Prostate gland (tissue), 2 donors: ENCODE measurements around the gene DRG2.

Source experiments
- POLR2A ChIP-seq: fragments of 450-650 bp; IDR thresholded peaks from one replicate; pipeline ENCODE4 v1.6.1; 2016; ENCODE audit warnings: antibody characterized with exemption, mild to moderate bottlenecking
- TF ChIP-seq, protein P1 (sequence below), 4 experiments: fragments of 200-600 bp in 2 of 4; fragments of 450-650 bp in 2 of 4; sonication (generic) in 2 of 4; IDR thresholded peaks; 1 replicate in 3 of 4; 2 replicates in 1 of 4; pipeline ENCODE4 v1.5.1; 2016 to 2019; ENCODE audit warnings: antibody characterized with exemption in 4 of 4, mild to moderate bottlenecking in 2 of 4, moderate library complexity in 2 of 4

DNA sequence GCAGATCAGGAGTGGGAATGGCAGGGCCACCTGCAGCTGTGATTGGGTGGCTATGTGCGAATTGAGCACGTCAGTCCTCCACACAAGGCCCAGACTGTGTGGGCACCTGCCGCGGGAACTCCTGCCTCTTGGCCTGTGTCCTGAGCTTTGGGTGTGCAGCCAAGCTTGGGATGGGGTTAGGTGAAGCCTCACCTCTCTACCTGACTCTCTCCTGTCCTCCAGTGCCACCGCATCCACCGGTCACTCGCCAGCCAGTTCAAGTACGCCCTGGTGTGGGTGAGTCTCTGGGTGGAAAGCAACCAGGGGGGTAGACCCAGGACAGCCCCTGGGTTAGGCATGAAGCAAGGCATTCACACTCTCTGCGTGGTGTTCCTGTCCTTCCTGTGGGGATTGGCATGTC is 18.5 kb downstream of the DRG2 start:
- TF ChIP-seq, protein P1, sequence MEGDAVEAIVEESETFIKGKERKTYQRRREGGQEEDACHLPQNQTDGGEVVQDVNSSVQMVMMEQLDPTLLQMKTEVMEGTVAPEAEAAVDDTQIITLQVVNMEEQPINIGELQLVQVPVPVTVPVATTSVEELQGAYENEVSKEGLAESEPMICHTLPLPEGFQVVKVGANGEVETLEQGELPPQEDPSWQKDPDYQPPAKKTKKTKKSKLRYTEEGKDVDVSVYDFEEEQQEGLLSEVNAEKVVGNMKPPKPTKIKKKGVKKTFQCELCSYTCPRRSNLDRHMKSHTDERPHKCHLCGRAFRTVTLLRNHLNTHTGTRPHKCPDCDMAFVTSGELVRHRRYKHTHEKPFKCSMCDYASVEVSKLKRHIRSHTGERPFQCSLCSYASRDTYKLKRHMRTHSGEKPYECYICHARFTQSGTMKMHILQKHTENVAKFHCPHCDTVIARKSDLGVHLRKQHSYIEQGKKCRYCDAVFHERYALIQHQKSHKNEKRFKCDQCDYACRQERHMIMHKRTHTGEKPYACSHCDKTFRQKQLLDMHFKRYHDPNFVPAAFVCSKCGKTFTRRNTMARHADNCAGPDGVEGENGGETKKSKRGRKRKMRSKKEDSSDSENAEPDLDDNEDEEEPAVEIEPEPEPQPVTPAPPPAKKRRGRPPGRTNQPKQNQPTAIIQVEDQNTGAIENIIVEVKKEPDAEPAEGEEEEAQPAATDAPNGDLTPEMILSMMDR (IDR thresholded peaks at IDR 0.05), result no peak
- no peak for TF ChIP-seq POLR2A
